SK-N-SH treated with all-trans-retinoic acid at 6 μM for 48 hours (cell line): ENCODE results near the gene CD47.

ENCODE experiments used
- ATAC-seq: fragments of 200-7000 bp; cut with Tn5 transposase; 3 replicates; pipeline ENCODE4 v1.9.1; 2020; ENCODE audit warnings: mild to moderate bottlenecking, moderate library complexity
- ARNTL ChIP-seq: fragments of 450-650 bp; formaldehyde crosslinking; IDR thresholded peaks from 2 replicates; pipeline ENCODE4 v1.5.0; 2020; ENCODE audit warnings: low read depth, mild to moderate bottlenecking, moderate library complexity, borderline replicate concordance
- BACH2 ChIP-seq: fragments of 250-450 bp; sonication (Bioruptor Pico); IDR thresholded peaks from 2 replicates; pipeline ENCODE4 v1.9.0; 2021; ENCODE audit warnings: mild to moderate bottlenecking, borderline replicate concordance
- CSDC2 ChIP-seq: fragments of 250-450 bp; sonication (Bioruptor Pico); IDR thresholded peaks from 2 replicates; pipeline ENCODE4 v1.5.0; 2020; ENCODE audit warnings: mild to moderate bottlenecking, moderate library complexity
- CSRNP3 ChIP-seq: fragments of 250-450 bp; sonication (Bioruptor Pico); IDR thresholded peaks from 2 replicates; pipeline ENCODE4 v1.5.1; 2021; ENCODE audit warnings: mild to moderate bottlenecking, moderate library complexity
- ESRRG ChIP-seq: fragments of 250-450 bp; sonication (Bioruptor Pico); IDR thresholded peaks from 2 replicates; pipeline ENCODE4 v1.6.1; 2021; ENCODE audit warnings: mild to moderate bottlenecking
- GLIS3 ChIP-seq: fragments of 250-450 bp; sonication (Bioruptor Pico); IDR thresholded peaks from 2 replicates; pipeline ENCODE4 v1.5.0; 2020; ENCODE audit warnings: mild to moderate bottlenecking, moderate library complexity
- ISL1 ChIP-seq: fragments of 250-450 bp; sonication (Bioruptor Pico); IDR thresholded peaks from 2 replicates; pipeline ENCODE4 v2.1.2; 2022; ENCODE audit warnings: mild to moderate bottlenecking, moderate library complexity
- OSR1 ChIP-seq: fragments of 250-450 bp; sonication (Bioruptor Pico); IDR thresholded peaks from 2 replicates; pipeline ENCODE4 v1.8.0; 2022; ENCODE audit warnings: moderate library complexity, mild to moderate bottlenecking, inconsistent platforms
- RARB ChIP-seq: fragments of 250-450 bp; sonication (Bioruptor Pico); IDR thresholded peaks from 2 replicates; pipeline ENCODE4 v1.8.0; 2021; ENCODE audit warnings: mild to moderate bottlenecking, moderate library complexity
- SNAI2 ChIP-seq: fragments of 250-450 bp; sonication (Bioruptor Pico); IDR thresholded peaks from 2 replicates; pipeline ENCODE4 v1.5.0; 2020; ENCODE audit warnings: mild to moderate bottlenecking, moderate library complexity
- TCF4 ChIP-seq: fragments of 250-450 bp; sonication (Bioruptor Pico); IDR thresholded peaks from 2 replicates; pipeline ENCODE4 v1.8.0; 2021; ENCODE audit warnings: mild to moderate bottlenecking, moderate library complexity, borderline replicate concordance
- TOX ChIP-seq: fragments of 250-450 bp; sonication (Bioruptor Pico); IDR thresholded peaks from 2 replicates; pipeline ENCODE4 v1.8.0; 2021; ENCODE audit warnings: mild to moderate bottlenecking, moderate library complexity, borderline replicate concordance
- TSHZ2 ChIP-seq: fragments of 250-450 bp; sonication (Bioruptor Pico); IDR thresholded peaks from 2 replicates; pipeline ENCODE4 v1.5.0; 2020; ENCODE audit warnings: mild to moderate bottlenecking, moderate library complexity
- ZC3H10 ChIP-seq: fragments of 250-450 bp; sonication (Bioruptor Pico); IDR thresholded peaks from 2 replicates; pipeline ENCODE4 v1.5.1; 2021; ENCODE audit warnings: mild to moderate bottlenecking, moderate library complexity
- ZFP3 ChIP-seq: fragments of 250-450 bp; sonication (Bioruptor Pico); IDR thresholded peaks from 2 replicates; pipeline ENCODE4 v1.5.0; 2020; ENCODE audit warnings: mild to moderate bottlenecking, moderate library complexity
- ZFP30 ChIP-seq: fragments of 450-650 bp; formaldehyde crosslinking; IDR thresholded peaks from 2 replicates; pipeline ENCODE4 v1.5.0; 2022; ENCODE audit warnings: mild to moderate bottlenecking, moderate library complexity
- ZNF565 ChIP-seq: fragments of 450-650 bp; formaldehyde crosslinking; conservative IDR thresholded peaks from 2 replicates; pipeline ENCODE4 v1.5.0; 2020; ENCODE audit warnings: low read depth, mild to moderate bottlenecking, moderate library complexity
- ZNF70 ChIP-seq: fragments of 450-650 bp; formaldehyde crosslinking; IDR thresholded peaks from 2 replicates; pipeline ENCODE4 v1.5.0; 2020; ENCODE audit warnings: mild to moderate bottlenecking, moderate library complexity
- ZNF8 ChIP-seq: fragments of 450-650 bp; formaldehyde crosslinking; IDR thresholded peaks from 2 replicates; pipeline ENCODE4 v1.5.0; 2020; ENCODE audit warnings: mild to moderate bottlenecking, moderate library complexity
- TF ChIP-seq, protein P1 (sequence below): fragments of 250-450 bp; sonication (Bioruptor Pico); IDR thresholded peaks from 2 replicates; pipeline ENCODE4 v1.8.0; 2020; ENCODE audit warnings: mild to moderate bottlenecking, moderate library complexity, borderline replicate concordance
- TF ChIP-seq, protein P2 (sequence below): fragments of 250-450 bp; sonication (Bioruptor Pico); IDR thresholded peaks from 2 replicates; pipeline ENCODE4 v1.5.1; 2020; ENCODE audit warnings: low read depth, mild to moderate bottlenecking, moderate library complexity
- TF ChIP-seq, protein P3 (sequence below): fragments of 250-450 bp; sonication (Bioruptor Pico); IDR thresholded peaks from 2 replicates; pipeline ENCODE4 v1.8.0; 2021; ENCODE audit warnings: low read depth, mild to moderate bottlenecking, moderate library complexity, borderline replicate concordance

Gene CD47

GRCh38 chr3:108064293-108064887 lies 26.4 kb downstream of the CD47 start (continued):
- TF ChIP-seq, protein P1, sequence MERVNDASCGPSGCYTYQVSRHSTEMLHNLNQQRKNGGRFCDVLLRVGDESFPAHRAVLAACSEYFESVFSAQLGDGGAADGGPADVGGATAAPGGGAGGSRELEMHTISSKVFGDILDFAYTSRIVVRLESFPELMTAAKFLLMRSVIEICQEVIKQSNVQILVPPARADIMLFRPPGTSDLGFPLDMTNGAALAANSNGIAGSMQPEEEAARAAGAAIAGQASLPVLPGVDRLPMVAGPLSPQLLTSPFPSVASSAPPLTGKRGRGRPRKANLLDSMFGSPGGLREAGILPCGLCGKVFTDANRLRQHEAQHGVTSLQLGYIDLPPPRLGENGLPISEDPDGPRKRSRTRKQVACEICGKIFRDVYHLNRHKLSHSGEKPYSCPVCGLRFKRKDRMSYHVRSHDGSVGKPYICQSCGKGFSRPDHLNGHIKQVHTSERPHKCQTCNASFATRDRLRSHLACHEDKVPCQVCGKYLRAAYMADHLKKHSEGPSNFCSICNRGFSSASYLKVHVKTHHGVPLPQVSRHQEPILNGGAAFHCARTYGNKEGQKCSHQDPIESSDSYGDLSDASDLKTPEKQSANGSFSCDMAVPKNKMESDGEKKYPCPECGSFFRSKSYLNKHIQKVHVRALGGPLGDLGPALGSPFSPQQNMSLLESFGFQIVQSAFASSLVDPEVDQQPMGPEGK (CRISPR knock-in tag), result no peak

DNA sequence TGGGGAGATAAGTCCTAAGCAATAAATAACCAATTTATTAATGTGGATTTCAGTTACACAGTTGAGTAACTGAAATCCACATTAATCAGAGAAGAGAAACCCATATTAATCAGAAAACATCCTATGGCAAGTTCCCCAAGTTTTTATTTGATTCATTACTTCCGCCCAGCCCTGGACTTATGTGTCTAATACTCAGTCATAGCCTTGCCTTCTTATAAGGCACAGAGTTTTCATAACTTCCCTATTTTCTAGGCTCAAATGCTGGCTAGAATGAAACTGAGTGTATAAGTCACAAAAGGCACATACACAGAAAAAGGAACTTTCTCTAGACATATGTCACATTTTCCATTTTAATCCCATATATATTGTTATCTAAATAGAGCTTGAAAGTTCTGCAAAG lies 28.8 kb downstream of the CD47 start:
- TF ChIP-seq ISL1 (no peak), SNAI2 (CRISPR knock-in tag) (no peak), ZNF70 (CRISPR knock-in tag) (no peak), ZNF565 (no peak), BACH2 (CRISPR knock-in tag) (no peak), ZFP3 (no peak), ZNF8 (CRISPR knock-in tag) (no peak), TSHZ2 (CRISPR knock-in tag) (no peak), ZC3H10 (CRISPR knock-in tag) (no peak), TCF4 (no peak), ZFP30 (CRISPR knock-in tag) (no peak), CSDC2 (CRISPR knock-in tag) (no peak), CSRNP3 (CRISPR knock-in tag) (no peak), ESRRG (CRISPR knock-in tag) (no peak), ARNTL (CRISPR knock-in tag) (no peak), RARB (CRISPR knock-in tag) (no peak)
- TF ChIP-seq, protein P2, sequence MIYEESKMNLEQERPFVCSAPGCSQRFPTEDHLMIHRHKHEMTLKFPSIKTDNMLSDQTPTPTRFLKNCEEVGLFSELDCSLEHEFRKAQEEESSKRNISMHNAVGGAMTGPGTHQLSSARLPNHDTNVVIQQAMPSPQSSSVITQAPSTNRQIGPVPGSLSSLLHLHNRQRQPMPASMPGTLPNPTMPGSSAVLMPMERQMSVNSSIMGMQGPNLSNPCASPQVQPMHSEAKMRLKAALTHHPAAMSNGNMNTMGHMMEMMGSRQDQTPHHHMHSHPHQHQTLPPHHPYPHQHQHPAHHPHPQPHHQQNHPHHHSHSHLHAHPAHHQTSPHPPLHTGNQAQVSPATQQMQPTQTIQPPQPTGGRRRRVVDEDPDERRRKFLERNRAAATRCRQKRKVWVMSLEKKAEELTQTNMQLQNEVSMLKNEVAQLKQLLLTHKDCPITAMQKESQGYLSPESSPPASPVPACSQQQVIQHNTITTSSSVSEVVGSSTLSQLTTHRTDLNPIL (CRISPR knock-in tag), result no peak
- no peak for ATAC-seq

GRCh38 chr3:108060331-108060730 lies 30.5 kb downstream of the CD47 start:
- ATAC-seq, result no peak

More at GRCh38 chr3:108060331-108060730, 30.5 kb downstream of the CD47 start:
- TF ChIP-seq RARB (CRISPR knock-in tag) (no peak), GLIS3 (CRISPR knock-in tag) (no peak), TOX (no peak), TCF4 (no peak), ESRRG (CRISPR knock-in tag) (no peak), ARNTL (CRISPR knock-in tag) (no peak), ISL1 (no peak), ZFP3 (no peak), CSDC2 (CRISPR knock-in tag) (no peak), ZNF70 (CRISPR knock-in tag) (no peak), ZNF8 (CRISPR knock-in tag) (no peak), OSR1 (CRISPR knock-in tag) (no peak), BACH2 (CRISPR knock-in tag) (no peak)
- TF ChIP-seq, protein P3, sequence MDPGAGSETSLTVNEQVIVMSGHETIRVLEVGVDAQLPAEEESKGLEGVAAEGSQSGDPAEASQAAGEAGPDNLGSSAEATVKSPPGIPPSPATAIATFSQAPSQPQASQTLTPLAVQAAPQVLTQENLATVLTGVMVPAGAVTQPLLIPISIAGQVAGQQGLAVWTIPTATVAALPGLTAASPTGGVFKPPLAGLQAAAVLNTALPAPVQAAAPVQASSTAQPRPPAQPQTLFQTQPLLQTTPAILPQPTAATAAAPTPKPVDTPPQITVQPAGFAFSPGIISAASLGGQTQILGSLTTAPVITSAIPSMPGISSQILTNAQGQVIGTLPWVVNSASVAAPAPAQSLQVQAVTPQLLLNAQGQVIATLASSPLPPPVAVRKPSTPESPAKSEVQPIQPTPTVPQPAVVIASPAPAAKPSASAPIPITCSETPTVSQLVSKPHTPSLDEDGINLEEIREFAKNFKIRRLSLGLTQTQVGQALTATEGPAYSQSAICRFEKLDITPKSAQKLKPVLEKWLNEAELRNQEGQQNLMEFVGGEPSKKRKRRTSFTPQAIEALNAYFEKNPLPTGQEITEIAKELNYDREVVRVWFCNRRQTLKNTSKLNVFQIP (CRISPR knock-in tag), result no peak
- TF ChIP-seq, protein P1 (CRISPR knock-in tag), result no peak
- TF ChIP-seq, protein P2 (CRISPR knock-in tag), result no peak
